Skeletal muscle cell (primary cell): ENCODE data around the gene PIAS3.

Experiments used
- DNase-seq: peaks from one replicate; pipeline ENCODE4 v3.0.0-alpha.2; 2010; ENCODE audit warnings: low read depth
- H3K4me3 ChIP-seq: 2 replicates; pipeline ENCODE4 v1.5.1; 2011; ENCODE audit warnings: low read depth, mild to moderate bottlenecking, control low read depth, low read length, moderate library complexity

PIAS3 gene

GRCh38 chr1:145858901-145859490 lies at the start of gene PIAS3:
PIAS3 (minus strand) TSS chr1:145859081; CDS start chr1:145858990, 91 bp downstream.
- DNase-seq: peak; percentile 88
- H3K4me3 ChIP-seq: peak within 1 kb of the TSS; percentile 93

GRCh38 chr1:145908653-145909052 lies 49.8 kb upstream of the PIAS3 start:
- DNase-seq: peak; percentile 73
- H3K4me3 ChIP-seq: peak overlapping the region; percentile 52

GRCh38 chr1:145906954-145907753 lies 48.3 kb upstream of the PIAS3 start:
- H3K4me3 ChIP-seq: no peak overlapping the region
- DNase-seq: no peak

GRCh38 chr1:145901312-145902021 lies 42.6 kb upstream of the PIAS3 start:
- H3K4me3 ChIP-seq: no peak overlapping the region
- DNase-seq: no peak

GRCh38 chr1:145898756-145899155 lies 39.9 kb upstream of the PIAS3 start:
- H3K4me3 ChIP-seq: no peak overlapping the region
- DNase-seq: no peak

GRCh38 chr1:145897969-145898368 lies 39.1 kb upstream of the PIAS3 start:
- no peak for DNase-seq
- H3K4me3 ChIP-seq: no peak overlapping the region

- no peak for DNase-seq
- H3K4me3 ChIP-seq: no peak overlapping the region
These were observed 36.6 kb upstream of the PIAS3 start for GRCh38 chr1:145895471-145895870.

- no peak for DNase-seq
- no peak overlapping the region for H3K4me3 ChIP-seq
These were observed 34.6 kb upstream of the PIAS3 start for GRCh38 chr1:145893306-145894055.

GRCh38 chr1:145892486-145893087 lies 33.7 kb upstream of the PIAS3 start:
- no peak for DNase-seq
- H3K4me3 ChIP-seq: no peak overlapping the region

GRCh38 chr1:145891587-145892485 lies 33.0 kb upstream of the PIAS3 start:
- peak overlapping the region; percentile 1 for H3K4me3 ChIP-seq
- peak; percentile 99 for DNase-seq

GRCh38 chr1:145891143-145891542 lies 32.3 kb upstream of the PIAS3 start:
- DNase-seq: peak; percentile 77
- no peak overlapping the region for H3K4me3 ChIP-seq

- no peak overlapping the region for H3K4me3 ChIP-seq
- DNase-seq: no peak
These were observed 30.8 kb upstream of the PIAS3 start for GRCh38 chr1:145889722-145890121.

GRCh38 chr1:145887631-145888030 lies 28.8 kb upstream of the PIAS3 start:
- no peak for DNase-seq
- no peak overlapping the region for H3K4me3 ChIP-seq

GRCh38 chr1:145886816-145887215 lies 27.9 kb upstream of the PIAS3 start:
- H3K4me3 ChIP-seq: no peak overlapping the region
- no peak for DNase-seq

- no peak for DNase-seq
- H3K4me3 ChIP-seq: peak overlapping the region; percentile 70
These were observed 27.5 kb upstream of the PIAS3 start for GRCh38 chr1:145886390-145886789.

GRCh38 chr1:145885738-145886287 lies 26.9 kb upstream of the PIAS3 start, which contains the start of gene ANKRD35:
ANKRD35 (minus strand) TSS chr1:145885866; CDS start chr1:145885758, 108 bp downstream.
- DNase-seq: no peak
- peak within 1 kb of the TSS; percentile 70 for H3K4me3 ChIP-seq

GRCh38 chr1:145884675-145885074 lies 25.8 kb upstream of the PIAS3 start:
- peak; percentile 47 for DNase-seq
- H3K4me3 ChIP-seq: no peak overlapping the region

- DNase-seq: no peak
These were observed 20.9 kb upstream of the PIAS3 start for GRCh38 chr1:145879775-145880174.

More at GRCh38 chr1:145879775-145880174, 20.9 kb upstream of the PIAS3 start:
- no peak overlapping the region for H3K4me3 ChIP-seq
